HG03095 (cell line): ENCODE results near the gene TRMT1.

Experiments
- ATAC-seq: cut with Tn5 transposase; IDR thresholded peaks from one replicate; pipeline ENCODE4 v1.9.1; 2021; ENCODE audit warnings: moderate library complexity; ENCODE audit not compliant: unreplicated experiment

Gene TRMT1

GRCh38 chr19:13057147-13057572, 59.4 kb downstream of the TRMT1 start:
- no peak for ATAC-seq

DNA sequence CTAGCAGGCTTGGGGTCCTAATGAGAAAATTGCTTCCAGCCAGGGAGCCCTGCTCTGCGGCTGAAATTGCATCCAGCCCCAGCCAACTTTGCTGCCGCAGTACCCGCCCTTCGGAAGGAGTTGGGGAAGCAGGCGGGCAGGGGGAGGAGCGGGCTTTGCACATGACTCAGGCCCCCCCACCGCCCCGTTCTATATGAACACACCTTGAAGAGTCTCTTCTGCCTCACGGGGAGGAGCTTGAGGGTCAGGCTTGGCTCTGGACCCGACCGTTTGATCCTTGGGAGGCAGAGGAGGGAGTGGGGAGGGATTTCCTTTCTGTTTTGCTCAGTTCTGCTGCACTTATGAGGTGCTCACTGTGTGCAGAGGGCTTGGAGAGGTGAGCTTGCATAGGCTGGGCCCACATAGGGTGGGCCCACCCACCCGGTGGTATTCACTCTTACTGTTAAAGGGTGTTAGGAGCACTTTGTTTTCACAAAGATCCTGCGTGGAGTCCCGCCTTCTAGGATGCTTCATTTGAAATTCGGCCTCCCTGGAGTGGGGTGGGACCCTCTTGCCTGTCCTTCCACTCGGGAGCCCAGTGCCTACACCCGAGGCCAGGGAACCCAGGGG, 60.4 kb downstream of the TRMT1 start:
- ATAC-seq = no peak

GRCh38 chr19:13055213-13056051, 61.1 kb downstream of the TRMT1 start:
- ATAC-seq = no peak
